ENCODE measurements around the gene WWOX.

Gene WWOX

DNA sequence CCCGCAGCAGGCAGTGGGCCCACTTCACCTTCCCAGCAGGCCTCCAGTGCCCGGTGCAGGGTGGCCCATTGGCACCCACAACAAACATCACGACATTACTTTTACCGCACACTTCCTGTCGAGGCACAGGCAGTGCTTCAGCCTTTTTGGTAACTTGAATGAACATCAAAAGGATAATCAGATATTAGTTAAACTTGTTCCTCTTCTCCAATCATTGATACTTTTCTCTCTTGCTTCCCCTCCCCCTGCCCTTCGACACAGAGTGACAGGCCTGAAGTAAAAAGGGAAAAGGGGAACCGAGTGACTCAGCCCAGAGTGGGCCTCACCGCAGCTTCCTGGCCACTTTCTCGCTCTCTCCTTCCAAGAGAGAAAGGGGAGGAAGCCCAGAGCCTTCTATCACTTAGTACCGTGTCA lies 994.1 kb downstream of the WWOX start:
- no peak for DNase-seq

DNA sequence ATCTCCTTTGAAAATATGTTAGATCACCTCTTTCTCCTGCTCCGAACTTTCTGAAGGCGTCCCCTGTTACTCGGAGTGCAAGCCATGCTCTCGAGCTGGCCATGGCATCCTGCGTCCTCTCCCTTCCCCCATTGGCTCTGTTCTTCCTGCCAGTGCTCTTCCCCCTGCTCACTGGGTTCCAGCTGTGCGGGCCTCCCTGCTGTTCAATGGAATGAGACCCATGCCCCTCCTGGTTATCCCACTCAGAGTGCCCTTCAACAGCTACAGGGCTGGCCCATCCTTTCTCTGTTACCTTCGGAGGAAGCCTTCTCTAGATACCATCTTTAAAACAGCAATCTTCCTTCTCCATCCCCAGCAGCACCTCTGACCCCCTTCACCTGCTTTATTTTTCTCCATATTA lies 996.8 kb downstream of the WWOX start:
- no peak for DNase-seq

DNA sequence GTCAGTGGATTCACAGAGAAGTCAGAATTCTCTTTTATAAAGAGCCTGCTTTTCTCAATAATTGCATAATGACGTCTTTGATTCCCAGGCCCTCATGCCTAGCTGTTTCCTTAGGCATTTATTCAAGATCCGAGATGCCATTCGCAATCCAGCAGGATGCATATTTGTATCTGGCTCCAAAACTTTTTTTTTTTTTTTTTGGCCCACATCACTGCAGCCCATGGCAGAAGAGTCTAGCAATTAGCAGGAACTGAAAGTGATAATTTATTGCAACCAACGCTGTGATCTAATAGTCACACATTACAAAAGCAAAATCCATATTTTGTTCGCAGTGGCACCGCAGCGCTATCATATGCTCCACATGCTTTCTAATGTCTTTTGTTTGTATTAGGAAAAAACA lies 997.7 kb downstream of the WWOX start:
- no peak for DNase-seq

DNA sequence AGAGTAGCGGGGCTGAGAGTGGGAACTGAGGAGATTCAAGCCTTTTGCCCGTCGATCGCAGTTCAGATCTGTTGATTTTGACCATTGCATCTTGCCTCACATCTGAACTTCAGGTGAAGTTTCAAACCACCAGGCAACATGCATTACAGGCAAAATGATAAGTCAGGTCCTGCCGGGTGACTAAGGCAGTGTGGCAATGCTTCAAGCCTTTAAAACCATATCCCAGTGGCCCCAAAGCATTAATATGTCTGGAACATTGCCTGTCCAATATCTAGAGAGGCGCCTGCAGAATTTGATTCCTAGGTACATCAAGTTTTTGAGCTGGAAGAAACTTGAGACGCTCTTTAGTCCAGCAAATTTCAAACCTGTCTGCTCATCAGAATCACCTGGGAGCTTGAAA lies 998.3 kb downstream of the WWOX start:
- DNase-seq: no peak

DNA sequence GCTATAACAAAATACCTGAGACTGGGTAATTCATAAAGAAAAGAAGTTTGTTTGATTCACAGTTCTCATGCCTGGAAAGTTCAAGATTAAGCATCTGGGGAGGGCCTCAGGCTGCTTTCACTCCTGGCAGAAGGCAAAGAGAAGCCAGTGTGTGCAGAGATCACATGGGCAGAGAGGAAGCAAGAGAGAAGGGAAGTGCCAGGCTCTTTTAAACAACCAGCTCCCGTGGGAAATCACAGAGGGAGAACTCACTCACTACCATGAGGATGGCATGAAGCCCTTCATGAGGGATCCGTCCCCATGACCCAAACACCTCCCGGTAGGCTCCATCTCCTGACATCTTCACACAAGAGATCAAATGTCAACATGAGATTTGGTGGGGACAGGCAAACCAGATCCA lies 999.5 kb downstream of the WWOX start:
- DNase-seq: no peak

DNA sequence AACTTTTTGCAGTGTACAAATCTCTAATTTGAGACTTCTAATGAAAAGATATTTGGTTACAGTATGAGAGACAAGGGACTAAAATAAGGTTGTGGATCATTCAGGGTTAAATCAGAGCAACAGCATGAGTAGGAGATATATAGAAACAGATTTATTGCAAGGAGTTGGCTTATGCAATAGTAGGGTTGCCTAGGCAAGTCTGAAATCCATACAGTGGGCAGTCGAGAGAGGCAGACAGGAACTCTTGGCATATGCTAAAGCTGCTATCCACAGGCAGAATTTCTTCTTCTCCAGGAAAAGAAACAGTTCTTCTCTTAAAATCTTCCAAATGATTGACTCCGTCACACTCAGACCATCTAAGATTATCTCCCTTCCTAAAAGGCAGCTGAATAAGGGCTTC lies 1000.3 kb downstream of the WWOX start:
- DNase-seq: no peak

DNA sequence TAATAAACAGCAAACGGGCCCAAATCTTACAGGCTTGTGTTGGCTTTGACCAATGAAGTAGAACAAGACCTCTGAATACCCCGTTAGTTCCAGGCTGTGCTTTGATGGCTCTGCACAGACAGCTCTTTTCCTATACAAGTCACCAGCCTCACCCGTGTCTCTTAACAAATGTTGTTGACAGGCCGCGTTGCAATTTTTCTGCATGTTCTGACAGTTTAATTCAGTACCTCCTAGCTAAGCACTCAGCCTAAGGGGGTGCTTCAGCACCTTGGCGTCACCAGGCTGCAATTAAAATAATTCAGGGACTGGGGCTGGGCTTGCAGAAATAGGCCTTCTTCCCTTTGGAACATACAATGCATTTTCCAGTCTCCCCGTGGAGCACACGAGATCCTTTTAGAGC lies 1001.0 kb downstream of the WWOX start:
- DNase-seq: no peak

DNA sequence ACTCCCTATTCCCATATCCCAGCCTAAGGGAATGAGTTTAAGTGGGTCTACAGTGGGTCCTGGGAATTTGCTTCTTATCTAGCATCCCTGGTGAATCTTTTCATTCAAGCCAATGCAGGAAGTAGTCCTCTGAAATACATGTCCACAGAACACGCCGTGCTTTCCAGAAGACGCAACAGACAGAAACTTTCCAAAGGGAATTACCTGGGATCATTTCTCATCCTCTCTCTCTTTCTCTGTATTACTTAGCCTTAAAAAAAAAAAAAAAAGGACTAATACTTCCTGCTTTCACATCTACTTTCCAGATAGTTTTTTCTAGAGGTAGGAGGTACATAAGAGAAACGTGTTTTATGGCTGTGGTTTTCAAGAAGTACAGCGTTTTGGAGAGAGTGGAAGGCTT lies 1002.0 kb downstream of the WWOX start:
- DNase-seq: no peak

DNA sequence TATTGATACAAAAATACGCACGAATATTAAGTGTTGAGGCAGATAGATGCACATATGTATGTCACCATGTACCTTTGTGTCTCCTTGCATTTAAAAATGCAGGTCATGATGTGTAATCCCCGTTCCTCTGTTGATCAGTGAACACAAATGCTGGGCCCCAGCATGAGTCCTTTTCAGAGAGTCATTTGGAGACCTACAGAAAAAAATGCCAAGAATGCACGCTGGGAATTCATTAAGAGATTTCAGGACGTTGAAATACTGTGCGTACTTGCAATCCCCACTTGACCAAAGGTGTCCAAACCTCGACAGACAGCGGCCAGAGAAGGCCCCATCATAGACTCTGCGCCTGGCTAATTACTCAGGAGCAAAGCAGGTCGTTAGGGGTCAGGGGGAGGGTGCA lies 1005.1 kb downstream of the WWOX start:
- DNase-seq: no peak

DNA sequence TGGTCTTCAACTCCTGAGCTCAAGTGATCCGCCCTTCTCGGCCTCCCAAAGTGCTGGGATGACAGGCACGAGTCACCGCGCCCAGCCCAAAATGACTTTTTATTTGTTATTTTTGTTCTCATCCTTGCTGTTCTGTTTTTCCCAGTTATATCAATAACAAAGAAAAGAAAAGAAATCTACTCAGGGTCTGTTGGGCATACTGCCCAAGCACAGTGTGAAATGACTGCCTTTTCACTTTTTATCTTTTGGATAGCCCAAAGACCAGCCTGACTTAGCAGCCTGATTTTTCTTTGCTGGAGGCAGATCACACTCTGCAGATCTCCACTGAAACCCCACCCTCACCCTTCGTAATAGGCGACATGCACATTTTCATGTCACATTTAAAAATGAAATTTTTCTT lies 1007.8 kb downstream of the WWOX start:
- no peak for DNase-seq

DNA sequence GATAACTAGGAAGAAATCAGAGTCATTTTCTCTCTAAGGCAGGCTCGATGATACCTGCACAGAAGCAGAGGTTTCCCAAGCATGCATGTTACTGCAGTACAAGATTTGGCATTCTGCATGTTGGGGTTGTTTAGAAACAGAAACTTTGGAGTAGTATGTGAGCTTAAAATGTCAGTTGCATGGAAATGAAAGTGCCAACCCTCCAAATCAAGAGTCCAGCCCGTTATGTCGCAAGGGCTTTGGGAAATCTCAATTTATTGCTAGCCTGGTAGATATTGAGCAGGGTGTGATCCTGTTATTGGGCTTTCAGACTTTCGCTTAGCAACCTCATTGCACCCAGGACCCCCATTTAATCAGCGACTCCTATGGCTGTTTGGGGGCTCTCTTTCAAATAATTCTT lies 1010.3 kb downstream of the WWOX start:
- DNase-seq: no peak

DNA sequence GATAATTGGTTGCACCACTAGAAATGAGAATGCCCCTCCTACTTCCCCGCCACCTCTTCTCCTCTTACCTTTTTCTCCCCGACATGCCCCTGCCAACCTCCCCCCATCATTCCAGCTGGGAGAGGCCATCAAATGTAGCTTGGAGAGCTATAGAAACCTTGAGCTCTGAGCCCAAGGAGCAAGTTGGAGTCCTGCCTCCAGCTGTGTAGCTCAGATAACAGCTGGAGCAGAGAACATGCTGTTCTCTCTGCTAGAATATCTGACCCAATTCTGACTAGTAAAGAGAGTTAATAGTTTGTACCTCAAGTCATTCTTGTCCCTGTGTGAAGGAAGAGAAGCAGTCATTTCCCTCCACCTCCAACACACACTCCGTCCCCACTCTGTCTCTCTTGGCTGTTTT lies 1010.8 kb downstream of the WWOX start:
- DNase-seq: no peak

DNA sequence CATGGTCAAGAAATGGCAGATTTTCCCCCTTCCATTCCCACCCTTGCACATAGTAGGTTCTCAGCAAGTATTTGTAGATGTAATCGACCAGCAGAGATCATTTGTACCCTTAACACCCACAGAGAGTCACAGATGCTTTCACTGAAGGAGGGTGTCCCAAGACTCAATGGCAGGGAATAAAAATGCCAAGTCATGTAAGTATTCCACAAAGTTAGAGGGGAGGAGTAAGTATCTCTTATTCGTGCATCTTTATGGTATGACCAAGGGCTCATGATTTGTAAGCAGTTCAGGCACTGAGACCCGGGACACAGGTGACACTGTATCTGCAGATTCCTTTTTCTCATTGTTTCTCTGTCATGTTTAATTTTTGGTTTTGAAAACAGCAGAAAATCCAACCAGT lies 1011.5 kb downstream of the WWOX start:
- DNase-seq: no peak

DNA sequence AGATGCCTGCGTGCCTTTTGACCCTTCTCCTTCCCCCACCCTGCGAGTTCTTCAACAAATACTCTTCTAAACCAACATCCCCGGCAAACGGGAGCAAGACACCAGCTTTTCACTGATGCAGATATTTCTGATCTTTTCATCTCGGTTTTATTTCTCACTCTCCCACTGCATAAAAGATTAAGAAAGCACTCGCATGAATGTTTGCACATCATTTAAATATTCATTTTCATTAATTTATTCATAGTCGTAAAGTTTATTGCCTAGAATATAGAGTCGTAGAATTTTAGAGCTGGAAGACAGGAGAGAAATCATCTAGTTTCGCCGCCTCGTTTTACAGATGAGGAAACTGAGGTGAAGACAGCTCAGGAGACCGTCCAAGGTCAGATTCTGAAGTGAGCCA lies 1013.0 kb downstream of the WWOX start:
- DNase-seq: no peak

DNA sequence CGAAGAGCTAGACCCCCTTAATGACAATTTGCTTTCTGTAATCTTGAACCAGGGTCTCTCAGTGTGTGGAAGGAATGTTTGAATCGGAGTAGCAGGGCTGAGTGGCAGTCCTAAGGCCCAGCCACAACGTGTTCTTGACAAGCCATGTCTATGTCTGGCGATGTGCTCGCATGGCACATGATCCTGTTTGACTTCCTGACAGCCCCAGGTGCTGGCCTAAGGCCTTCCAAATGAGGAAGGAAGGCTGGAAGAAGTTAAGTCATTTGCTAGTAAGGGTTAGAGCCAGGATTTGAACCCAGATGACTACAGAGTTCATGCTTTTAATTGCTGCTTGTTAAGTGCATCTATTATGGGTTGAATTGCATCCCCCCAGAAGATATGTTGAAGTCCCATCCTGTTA lies 1014.4 kb downstream of the WWOX start:
- DNase-seq: no peak

DNA sequence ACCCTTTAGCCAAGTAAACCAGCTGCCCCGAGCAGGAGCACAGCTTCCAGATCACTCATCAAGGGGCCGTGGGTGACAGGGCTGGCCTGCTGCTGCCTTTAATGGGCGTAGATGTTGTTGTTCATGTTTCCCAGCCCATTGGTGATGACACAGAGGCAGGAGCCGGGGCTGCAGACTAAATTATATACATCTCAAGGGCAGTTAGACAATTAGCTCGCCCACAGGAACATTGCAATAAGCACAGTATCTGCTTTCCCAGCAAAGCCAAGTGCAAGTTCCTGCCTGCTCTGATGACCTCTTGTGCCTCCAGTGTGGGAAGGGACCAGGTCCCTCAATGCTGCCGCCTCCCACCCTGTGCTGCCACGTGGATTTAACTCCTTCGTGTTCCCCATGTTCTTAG lies 1015.3 kb downstream of the WWOX start:
- DNase-seq: no peak

DNA sequence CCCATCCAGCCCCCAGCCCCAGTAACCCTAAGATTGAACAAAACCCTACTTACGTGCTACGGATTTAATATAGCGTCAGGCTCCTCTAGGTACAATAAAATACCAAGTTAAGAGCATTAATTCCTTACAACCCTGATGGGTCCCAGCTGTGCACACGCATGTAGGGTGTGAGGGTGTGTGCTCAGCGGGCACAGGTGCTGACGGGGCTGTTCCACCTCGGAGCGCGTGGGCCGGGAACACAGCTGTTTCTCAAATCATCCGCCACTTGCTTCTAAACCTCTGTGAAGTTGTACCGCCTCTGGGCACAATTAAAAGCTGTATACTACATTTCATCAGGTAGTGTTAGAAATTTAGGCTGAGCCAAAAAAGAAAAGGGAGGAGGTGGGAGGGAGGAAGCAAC lies 1022.5 kb downstream of the WWOX start:
- DNase-seq: no peak

DNA sequence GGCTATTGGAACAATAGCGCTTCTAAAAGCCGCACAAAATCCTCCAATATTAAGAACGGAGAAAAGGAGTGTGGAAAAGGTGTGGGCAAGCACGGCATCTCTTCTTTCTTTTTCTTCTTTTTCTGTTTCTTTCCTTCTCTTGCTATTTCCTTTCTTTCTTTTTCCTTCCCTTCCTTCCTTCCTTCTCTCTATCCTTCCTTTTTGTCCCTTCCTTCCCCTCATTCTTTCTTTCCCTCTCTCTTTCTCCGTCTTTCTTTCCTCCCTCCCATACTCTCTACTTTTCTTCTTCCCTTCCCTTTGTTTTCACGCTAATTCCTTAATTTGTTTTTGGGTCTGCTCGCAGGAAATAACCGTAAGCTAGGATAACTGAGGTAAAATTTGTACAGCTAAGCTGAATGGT lies 1022.9 kb downstream of the WWOX start:
- no peak for DNase-seq

DNA sequence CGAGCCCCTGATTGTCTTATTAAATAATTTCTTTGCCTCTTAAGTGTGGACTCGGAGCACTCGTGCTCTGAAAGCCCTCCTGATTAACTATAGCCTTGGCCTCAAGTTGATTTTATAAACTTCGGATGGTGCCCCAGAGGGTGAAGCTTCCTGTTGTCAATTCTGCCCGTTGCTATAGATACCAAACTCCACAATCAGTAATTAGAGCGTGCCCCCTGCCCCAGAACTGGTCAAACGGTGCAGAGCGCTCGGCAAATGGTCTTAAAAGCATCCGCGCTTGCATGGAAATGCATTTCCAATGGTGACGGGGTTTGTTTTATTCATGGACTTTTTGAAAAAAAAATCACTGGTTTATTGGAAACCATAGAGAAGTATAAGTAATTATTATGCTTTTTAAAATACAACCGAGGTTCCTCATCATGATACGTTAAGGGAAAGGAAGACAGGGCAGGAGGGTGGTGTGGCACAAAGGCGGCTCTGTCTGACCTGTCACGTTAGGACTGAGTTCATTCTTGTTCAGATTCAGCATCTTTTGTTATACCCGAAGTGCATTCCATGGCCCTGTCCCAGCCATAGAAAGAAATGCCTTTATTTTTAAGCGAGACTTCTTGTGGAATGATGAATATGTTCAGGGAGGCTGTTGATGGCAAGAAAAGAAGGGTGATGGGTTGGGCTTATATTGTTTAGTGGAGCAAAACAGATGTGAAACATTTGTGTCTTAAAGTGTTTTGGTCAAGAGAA lies 1024.7 kb downstream of the WWOX start:
- no peak for DNase-seq

DNA sequence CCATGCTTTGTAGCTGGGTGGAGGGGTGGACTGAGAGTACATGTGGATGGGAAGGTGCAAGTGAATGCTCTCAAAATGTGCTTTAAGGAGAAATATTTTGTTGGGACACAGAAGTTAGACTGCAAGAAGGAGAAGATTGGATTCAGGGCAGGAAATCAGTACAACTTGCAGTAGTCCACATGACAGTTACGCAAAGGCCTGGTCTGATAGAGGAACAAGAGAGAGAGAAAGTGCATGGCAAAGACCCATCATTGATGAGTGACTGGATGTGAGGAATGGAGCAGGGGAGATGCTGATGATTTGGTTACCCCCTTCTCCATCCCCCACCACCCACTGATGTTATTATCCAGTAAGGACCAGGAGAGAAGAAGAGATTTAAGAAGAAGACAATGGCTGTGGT lies 1028.3 kb downstream of the WWOX start:
- no peak for DNase-seq

DNA sequence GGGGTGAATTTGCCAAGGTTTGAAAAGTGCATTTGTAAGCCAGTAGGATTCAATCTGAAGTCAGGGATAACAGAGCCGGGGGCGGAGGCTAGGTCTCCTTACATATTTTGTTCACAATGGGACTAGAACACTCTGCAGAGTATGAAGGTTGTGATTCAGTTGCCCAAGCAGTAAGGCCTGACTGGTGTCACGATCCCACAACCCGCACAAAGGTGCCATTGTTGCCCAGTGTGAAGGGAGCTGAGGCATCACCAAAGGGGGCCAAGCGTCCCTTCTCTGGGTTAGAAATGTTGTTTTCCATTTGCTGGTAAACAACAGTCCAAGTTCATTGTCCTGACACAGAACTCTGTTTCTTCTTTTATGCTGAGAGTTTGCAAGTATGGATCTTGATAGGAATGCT lies 1029.3 kb downstream of the WWOX start:
- no peak for DNase-seq

DNA sequence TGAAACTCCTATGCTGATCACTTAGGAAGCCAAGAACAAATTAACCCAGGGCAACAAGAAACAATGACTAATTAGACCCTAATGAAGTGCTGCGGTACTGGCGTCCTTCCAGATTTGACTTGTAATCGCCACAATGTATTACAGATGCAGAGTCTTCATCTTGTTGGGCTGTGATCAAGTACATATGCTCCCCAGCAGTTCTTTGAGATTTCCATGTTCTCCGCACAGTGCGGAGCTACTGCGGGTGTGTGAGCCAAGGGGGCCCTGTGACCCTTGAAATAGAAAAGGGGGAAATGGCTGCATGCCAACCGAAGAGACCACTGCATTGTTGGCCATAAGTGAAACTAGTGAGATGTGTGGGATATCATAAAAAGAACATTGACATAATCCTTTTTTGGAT lies 1031.2 kb downstream of the WWOX start:
- DNase-seq: no peak

DNA sequence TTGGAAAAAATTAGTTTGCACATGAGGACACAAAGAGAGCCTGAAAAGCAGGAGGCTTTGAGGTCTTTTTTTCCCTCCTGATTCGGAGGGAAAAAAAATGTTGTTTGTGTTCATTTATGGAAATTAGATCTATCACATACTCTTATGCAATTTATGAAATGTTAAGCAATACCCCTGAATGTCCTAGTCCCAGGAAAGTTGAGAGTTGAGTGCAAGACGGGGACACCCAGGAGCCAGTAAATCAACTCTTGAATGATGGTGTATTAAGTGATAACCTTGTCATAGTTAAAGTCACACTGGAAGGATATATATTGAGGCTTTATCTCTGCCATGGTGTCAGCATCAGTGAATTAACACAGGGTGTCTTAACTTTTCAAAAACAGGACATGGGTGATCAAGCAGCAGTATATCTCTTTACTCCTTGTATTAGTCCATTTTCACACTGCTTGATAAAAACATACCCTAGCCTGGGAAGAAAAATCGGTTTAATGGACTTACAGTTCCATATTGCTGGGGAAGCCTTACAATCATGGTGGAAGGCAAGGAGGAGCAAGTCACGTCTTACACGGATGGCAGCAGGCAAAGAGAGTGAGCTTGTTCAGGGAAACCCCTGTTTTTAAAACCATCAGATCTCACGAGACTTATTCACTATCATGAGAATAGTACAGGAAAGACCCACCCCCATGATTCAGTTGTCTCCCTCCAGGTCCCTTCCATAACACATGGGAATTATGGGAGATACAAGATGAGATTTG lies 1032.0 kb downstream of the WWOX start:
- no peak for DNase-seq

DNA sequence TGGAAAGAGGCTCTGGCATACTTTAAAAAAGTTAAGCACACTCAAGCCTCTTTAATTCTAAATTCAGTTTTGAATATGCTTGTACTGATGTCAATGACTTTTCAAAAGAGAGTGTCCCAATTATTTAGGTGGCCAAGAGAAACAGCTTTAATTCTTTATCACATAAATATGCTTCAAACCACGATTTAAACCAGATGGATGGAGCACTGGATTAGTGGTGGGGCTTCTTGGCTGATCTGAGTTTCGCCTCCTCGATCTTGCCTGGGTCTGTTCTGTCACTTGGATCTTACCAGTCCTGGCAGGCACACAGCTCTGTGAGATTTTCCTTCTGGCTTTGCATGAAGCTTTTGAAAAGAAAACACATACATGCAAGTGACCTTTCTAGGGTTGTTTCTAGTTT lies 1033.2 kb downstream of the WWOX start:
- DNase-seq: no peak

DNA sequence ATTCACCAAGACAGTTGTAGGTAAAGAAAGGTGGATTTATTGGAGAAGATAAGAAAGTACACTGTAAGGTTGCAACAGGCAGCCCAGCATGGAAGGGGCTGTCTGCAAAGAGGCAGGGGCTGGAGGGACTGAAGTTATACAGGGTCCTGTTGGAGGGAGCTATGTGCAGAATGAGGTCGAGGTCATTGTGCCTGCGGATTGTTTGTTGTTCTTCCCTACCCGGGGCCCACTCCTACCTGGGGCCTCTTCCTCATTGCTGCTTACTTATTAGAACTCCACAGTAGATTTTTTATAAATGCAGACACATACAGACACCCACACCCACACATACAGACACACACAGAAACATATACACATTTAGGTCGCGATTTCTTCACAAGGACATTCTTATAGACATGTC lies 1034.8 kb downstream of the WWOX start:
- DNase-seq: no peak
